GM12872 (cell line): ENCODE measurements around the gene WASHC3.

Experiments
- TF ChIP-seq, protein P1 (sequence below): IDR thresholded peaks from 3 replicates; pipeline ENCODE4 v1.5.1; 2011; ENCODE audit warnings: low read depth, mild to moderate bottlenecking, low read length, moderate library complexity; ENCODE audit not compliant: insufficient read depth

WASHC3 gene

DNA sequence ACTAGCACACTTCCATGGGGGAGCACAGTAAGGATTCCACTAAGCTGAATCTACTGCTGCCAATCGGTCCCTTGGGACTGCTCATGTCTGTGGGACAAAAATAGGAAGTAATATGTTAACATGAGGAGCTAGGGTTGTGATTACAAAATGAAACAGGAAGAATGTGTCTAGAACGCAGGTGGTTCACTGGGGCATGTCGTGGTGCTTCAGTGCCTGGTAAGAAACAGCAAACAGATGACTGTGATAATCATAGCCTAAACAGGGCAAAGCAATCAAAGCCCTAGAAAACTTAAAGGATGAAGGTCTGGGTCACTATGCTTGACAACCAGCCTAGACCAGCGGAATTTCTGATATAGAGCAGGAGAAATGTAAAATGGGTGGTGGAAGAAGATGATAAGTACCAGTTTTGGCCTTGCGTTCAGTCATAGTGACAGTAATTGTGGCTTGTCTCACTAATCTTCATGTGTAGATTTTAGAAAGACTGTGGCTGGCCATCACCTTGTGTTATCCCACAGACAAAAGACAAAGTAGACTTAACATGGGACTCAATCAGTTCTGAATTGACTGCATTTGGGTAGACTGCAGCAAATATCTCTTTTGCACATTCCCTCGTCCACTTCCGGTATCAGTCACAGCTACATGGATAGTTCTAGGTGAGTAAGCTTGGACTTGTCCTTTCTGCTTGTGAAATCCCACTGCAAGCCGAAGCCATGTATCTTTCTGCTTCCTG is 51.4 kb downstream of the WASHC3 start:
- TF ChIP-seq, protein P1, sequence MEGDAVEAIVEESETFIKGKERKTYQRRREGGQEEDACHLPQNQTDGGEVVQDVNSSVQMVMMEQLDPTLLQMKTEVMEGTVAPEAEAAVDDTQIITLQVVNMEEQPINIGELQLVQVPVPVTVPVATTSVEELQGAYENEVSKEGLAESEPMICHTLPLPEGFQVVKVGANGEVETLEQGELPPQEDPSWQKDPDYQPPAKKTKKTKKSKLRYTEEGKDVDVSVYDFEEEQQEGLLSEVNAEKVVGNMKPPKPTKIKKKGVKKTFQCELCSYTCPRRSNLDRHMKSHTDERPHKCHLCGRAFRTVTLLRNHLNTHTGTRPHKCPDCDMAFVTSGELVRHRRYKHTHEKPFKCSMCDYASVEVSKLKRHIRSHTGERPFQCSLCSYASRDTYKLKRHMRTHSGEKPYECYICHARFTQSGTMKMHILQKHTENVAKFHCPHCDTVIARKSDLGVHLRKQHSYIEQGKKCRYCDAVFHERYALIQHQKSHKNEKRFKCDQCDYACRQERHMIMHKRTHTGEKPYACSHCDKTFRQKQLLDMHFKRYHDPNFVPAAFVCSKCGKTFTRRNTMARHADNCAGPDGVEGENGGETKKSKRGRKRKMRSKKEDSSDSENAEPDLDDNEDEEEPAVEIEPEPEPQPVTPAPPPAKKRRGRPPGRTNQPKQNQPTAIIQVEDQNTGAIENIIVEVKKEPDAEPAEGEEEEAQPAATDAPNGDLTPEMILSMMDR: no peak

DNA sequence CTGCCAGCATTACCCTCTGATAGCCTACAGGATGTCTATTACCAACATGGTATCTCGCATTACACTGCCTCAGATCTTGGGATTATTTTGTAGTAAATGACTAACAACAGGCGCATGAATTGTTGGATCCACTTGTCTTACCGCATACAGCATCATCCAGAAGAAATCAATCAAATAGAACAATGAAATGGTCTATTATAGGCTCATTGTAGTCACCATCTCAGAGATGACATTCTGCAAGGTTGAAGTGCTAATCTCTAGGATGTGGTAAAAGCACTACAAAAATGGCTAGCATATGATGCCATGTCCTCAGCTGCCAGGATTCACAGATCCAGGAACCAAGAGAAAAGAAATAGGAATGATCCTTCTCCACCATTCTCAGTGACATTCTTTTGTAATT is 52.0 kb downstream of the WASHC3 start:
- TF ChIP-seq, protein P1: no peak

DNA sequence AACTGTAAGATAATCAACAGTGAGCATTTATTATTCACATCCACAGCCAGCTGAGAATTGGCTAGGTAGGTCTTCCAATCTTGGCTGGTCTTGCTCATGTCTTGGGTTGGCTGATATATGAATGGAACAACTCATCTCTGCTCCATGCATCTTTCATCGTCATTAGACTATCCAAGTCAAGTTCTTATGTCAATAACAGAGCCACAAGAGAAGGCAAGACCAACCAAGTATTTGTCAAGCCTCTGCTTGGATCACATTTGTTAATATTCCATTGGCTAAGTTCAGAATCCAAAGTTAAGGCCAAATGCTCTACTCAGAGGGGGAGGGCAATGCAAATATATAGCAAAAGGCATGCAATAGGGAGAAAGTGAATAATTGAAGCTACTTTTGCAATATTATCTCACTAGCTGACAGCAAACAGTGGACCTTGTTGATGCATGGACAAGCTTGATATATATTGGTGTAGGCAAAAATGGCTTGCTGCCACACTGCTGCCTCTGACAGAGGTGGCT is 53.1 kb downstream of the WASHC3 start:
- TF ChIP-seq, protein P1: no peak

DNA sequence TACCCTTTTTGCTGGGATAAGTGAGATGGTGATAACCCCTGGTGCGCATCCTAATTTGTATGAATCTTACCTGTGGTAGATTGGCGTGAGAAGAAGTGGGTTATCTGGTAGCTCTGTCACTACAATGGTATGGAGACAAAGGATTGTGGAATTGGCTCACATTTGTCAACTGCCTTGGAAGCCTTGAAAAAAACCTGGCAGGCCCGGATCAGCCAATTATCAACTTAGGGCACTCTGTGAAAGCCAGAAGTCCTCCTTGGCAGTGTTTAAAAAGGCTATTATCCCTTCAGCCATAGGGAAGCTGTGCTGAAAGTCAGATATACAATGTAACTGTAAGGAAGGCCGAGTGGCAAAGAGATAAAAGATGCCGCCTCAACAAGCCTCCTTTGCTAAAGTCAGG is 56.5 kb downstream of the WASHC3 start:
- TF ChIP-seq, protein P1: no peak

DNA sequence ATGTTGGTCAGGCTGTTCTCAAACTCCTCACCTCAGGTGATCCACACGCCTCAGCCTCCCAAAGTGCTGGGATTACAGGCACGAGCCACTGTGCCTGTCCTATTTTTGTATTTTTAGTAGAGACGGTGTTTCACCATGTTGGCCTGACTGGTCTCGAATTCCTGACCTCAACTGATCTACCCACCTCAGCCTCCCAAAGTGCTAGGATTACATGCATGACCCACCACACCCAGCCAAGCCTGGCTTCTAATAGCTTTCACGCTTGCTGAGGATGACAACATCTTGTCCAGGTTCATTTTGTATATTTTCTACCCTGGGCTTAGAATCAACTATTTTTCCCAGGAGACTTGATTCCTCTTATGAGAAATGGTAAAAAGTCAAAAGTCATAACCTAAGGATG is 64.7 kb downstream of the WASHC3 start:
- TF ChIP-seq, protein P1: no peak

DNA sequence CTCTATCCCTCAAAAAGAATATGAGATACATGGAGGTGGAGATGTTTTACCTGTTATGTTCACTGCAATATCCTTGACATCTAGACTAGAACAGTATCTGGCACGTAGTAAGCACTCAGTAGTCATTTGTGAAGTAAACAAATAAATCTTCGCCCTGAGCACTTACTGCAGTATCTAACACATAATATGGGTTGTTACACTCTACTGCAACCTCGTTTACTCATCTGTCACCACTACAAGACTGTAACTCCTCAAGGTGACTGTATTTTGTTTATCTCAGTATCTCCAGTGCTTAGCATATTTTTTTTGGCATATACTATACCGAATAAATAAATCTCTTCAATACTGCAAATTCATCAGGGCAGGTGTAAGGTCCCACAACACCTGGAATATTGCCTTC is 66.1 kb downstream of the WASHC3 start:
- TF ChIP-seq, protein P1: no peak

DNA sequence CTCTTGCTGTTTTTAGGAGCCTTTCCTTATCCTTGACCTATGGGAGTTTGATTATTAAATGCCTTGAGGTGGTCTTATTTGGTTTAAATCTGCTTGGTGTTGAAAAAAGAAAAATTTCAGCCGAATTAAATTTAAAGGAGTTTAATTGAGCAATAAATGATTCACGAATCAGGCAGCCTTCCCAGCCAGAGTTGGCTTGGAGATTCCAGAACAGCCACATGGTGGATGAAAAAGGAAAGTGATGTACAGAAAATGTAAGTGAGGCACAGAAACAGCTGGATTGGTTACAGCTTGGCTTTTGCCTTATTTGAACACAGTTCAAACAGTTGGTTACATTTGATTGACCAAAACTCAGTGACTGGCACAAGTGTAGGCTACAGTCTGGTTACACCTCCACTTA is 69.7 kb downstream of the WASHC3 start:
- TF ChIP-seq, protein P1: no peak
